Gastrocnemius medialis (tissue), 4 donors: ENCODE results near the gene OR1D5. TPM values are rescaled to one million over a fixed set of nuclear protein-coding genes. Genes with fewer than 3 reads are reported as not detected.

Experiments used
- ATAC-seq, 2 donors: fragments of 150-250 bp; one replicate each; pipeline ENCODE4 v1.9.1; 2016
- DNase-seq, 2 donors: peaks; one replicate each; pipeline ENCODE4 v3.0.0-alpha.2; 2019
- H3K27ac ChIP-seq, 4 donors: fragments of 200-600 bp; sonication (generic); 1 replicate in 1 of 4; 2 replicates in 3 of 4; pipeline ENCODE4 v1.5.1; 2016 to 2018; ENCODE audit warnings: mild to moderate bottlenecking in 2 of 4, moderate library complexity in 1 of 4
- H3K27me3 ChIP-seq, 3 donors: fragments of 200-600 bp; sonication (generic) in 2 of 3; 1 replicate in 1 of 3; 2 replicates in 2 of 3; pipeline versions ENCODE4 v1.5.1 to v1.6.0; 2016 to 2019; ENCODE audit warnings: mild to moderate bottlenecking in 1 of 3, moderate library complexity in 1 of 3
- H3K36me3 ChIP-seq, 2 donors: fragments of 200-600 bp; sonication (generic) in 1 of 2; one replicate each; pipeline ENCODE4 v1.5.1; 2017 to 2018
- H3K4me1 ChIP-seq, 2 donors: fragments of 200-600 bp; sonication (generic) in 1 of 2; one replicate each; pipeline ENCODE4 v1.5.1; 2016 to 2017; ENCODE audit warnings: mild to moderate bottlenecking in 2 of 2
- H3K4me3 ChIP-seq, 4 donors: fragments of 200-600 bp; sonication (generic) in 3 of 4; 1 replicate in 1 of 4; 2 replicates in 3 of 4; pipeline ENCODE4 v1.5.1; 2016 to 2019; ENCODE audit warnings: mild to moderate bottlenecking in 2 of 4
- H3K9me3 ChIP-seq, 3 donors: fragments of 200-600 bp; sonication (generic) in 2 of 3; 1 replicate in 1 of 3; 2 replicates in 2 of 3; pipeline ENCODE4 v1.5.1; 2016 to 2019
- CTCF ChIP-seq, 5 experiments: fragments of 450-650 bp in 3 of 5; fragments of 200-600 bp in 2 of 5; sonication (generic) in 2 of 5; IDR thresholded peaks in 4 of 5; conservative IDR thresholded peaks in 1 of 5; 1 replicate in 4 of 5; 2 replicates in 1 of 5; pipeline ENCODE4 v1.5.1; 2016 to 2019; ENCODE audit warnings: antibody characterized with exemption in 5 of 5, mild to moderate bottlenecking in 3 of 5, moderate library complexity in 3 of 5
- POLR2A ChIP-seq, 2 donors: fragments of 450-650 bp; IDR thresholded peaks; one replicate each; pipeline ENCODE4 v1.6.1; 2017; ENCODE audit warnings: antibody characterized with exemption in 2 of 2, mild to moderate bottlenecking in 2 of 2, moderate library complexity in 2 of 2
- in situ Hi-C, 4 donors: fragments of 200-750 bp; cut with MboI; loops; one replicate each; pipeline versions ENCODE4 v1.15.0 to v1.8.0; 2017; ENCODE audit warnings: low sequenced_read_pairs in 4 of 4
- intact Hi-C: fragments of 100-400 bp; cut with DNase I; formaldehyde crosslinking; loops from one replicate; pipeline ENCODE4 v1.15.1; 2023; ENCODE audit warnings: low total_unique reads
- total RNA-seq, 4 donors: library from RNA; depleted of rRNA; stranded (reverse); fragments of >200 nt; gene quantifications; one replicate each; pipeline versions ENCODE4 v1.1.0 to v1.2.3, GENCODE V29; 2016

The OR1D5 gene
- total RNA-seq, 4 donors from 2014 or later, result not detected

DNA sequence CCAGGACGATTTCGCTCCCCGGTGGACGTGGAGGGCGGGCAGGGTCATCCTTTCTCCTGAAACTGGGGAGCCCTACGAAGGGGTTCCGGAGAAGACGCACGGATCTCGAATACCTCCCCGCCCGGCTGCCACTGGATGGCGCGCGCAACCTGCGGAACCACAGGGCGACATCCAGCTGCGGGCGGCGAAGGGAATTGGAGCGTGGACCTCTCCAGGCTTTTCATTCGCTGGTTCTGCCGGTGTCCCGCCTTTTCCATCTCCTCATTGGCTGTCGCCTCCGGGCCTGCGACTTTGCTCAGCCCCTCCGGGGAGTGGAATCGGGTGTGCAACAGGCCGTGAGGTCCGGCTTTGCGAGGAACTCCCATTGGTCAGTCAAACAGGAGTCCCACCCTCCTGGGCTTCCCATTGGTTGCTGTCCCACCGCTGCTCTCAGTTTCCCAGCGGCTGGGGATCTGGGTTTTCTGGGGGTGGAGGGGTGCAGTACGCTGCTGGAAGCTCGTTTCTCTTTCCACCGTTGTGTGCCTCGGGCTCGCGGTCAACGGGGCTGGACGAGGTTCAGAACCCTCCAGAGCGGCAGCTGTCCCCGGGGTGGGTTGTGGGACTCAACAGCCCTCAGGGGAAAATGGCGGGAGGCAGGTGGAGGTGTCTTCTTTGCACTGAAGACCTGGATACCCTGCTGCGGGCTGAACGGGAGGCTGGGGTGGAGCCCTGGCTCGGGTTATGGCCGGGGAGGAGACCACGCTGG is 14.5 kb downstream of the OR1D5 start:
- peak overlapping the region; percentile 50 to 71 (median 60) for H3K27ac ChIP-seq
- ATAC-seq, result peak; percentile 99 to 100
- H3K4me3 ChIP-seq, result peak overlapping the region; percentile 67 to 93 (median 71)
- no peaks in the 10 kb centered on the region for H3K9me3 ChIP-seq
- no peaks in the 10 kb centered on the region for H3K36me3 ChIP-seq
- in situ Hi-C loops (no loop called here), intact Hi-C loops (no loop called here)
- TF ChIP-seq CTCF (IDR thresholded peaks at IDR 0.05 in 4 of 5, conservative IDR thresholded peaks at IDR 0.05 in 1 of 5) (peak; percentile 46 to 73 (median 62)), POLR2A (IDR thresholded peaks at IDR 0.05) (no peak)
- H3K4me1 ChIP-seq, result peaks cover 0 to 3% of the 10 kb centered on the region in 2 donors
- H3K27me3 ChIP-seq, result no peaks in the 10 kb centered on the region
- DNase-seq, result peak; percentile 90

DNA sequence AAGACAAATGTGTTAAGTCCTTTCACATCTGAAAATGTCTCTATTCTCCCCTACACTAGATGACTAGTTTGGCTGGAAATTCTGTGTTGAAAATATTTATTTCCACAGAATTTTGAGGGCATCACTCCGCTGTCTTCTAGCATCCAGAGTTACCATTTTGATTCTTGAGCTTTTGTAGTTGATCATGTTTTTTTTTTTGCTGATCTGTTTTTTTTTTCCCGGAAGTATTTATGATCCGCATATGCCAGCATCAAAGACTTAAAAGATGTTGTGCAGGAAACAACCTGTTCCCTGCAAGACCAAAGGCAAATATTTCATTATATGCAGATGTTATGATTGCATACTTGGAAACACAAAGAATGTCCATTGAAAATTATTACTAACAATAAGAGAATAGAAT is 16.7 kb downstream of the OR1D5 start:
- intact Hi-C loops, result no loop called here

GRCh38 chr17:3043737-3044365 is 19.6 kb downstream of the OR1D5 start:
- Histone ChIP-seq H3K4me3 (no peak overlapping the region), H3K27ac (no peak overlapping the region), H3K4me1 (peaks cover 0 to 3% of the 10 kb centered on the region in 2 donors), H3K36me3 (no peaks in the 10 kb centered on the region), H3K9me3 (no peaks in the 10 kb centered on the region), H3K27me3 (peaks cover 0 to 9% (median 4%) of the 10 kb centered on the region in 3 donors)
- DNase-seq (no peak), ATAC-seq (no peak)
- intact Hi-C loops, result no loop called here
- TF ChIP-seq CTCF (IDR thresholded peaks at IDR 0.05 in 4 of 5, conservative IDR thresholded peaks at IDR 0.05 in 1 of 5) (no peak), POLR2A (IDR thresholded peaks at IDR 0.05) (no peak)
- in situ Hi-C loops, result no loop called here

More for the DNA sequence above, 16.7 kb downstream of the OR1D5 start:
- TF ChIP-seq POLR2A (IDR thresholded peaks at IDR 0.05) (no peak), CTCF (IDR thresholded peaks at IDR 0.05 in 4 of 5, conservative IDR thresholded peaks at IDR 0.05 in 1 of 5) (no peak)
- ATAC-seq (no peak), DNase-seq (no peak)
- peaks cover 0 to 3% (median under 1%) of the 10 kb centered on the region in 3 donors for H3K27me3 ChIP-seq
- H3K27ac ChIP-seq, result no peak overlapping the region
- H3K4me3 ChIP-seq, result no peak overlapping the region
- in situ Hi-C loops, result no loop called here
- H3K36me3 ChIP-seq, result no peaks in the 10 kb centered on the region
- H3K4me1 ChIP-seq, result peaks cover 0 to 3% of the 10 kb centered on the region in 2 donors
- no peaks in the 10 kb centered on the region for H3K9me3 ChIP-seq

DNA sequence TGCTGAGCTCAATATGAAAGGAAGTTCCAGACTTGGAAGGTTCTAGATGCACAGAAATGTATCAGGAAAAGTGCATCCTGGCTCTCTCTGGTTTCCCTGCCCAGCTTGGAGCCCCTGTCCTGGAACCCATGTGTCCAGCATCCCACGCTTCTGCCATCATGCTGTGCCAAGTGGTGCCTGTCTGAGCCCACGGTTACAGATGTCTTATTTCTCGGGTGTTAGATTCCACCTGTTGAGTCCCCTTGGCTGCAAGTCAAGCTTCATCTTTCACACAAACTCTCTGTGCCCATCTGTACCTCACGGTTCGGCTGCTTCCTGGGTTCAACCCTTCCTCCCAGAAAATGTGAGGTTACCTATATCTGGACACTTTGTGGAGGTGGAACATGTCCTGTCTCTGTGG is 22.5 kb downstream of the OR1D5 start:
- TF ChIP-seq POLR2A (IDR thresholded peaks at IDR 0.05) (no peak), CTCF (IDR thresholded peaks at IDR 0.05 in 4 of 5, conservative IDR thresholded peaks at IDR 0.05 in 1 of 5) (no peak)
- H3K4me1 ChIP-seq, result no peaks in the 10 kb centered on the region
- in situ Hi-C loops (no loop called here), intact Hi-C loops (no loop called here)
- no peaks in the 10 kb centered on the region for H3K9me3 ChIP-seq
- no peak for DNase-seq
- peaks cover 4 to 9% (median 8%) of the 10 kb centered on the region in 3 donors for H3K27me3 ChIP-seq
- H3K36me3 ChIP-seq, result no peaks in the 10 kb centered on the region
- ATAC-seq, result no peak
- H3K27ac ChIP-seq, result no peak overlapping the region
- no peak overlapping the region for H3K4me3 ChIP-seq
